Stimulated activated CD4-positive, alpha-beta T cell treated with anti-CD3 and anti-CD28 coated beads, TNF-alpha, amount 100 ng/mL, for 24 hours (primary cell): Measurements from ENCODE around the gene IGF2.

ENCODE experiments used
- DNase-seq, 3 experiments: peaks; one replicate each; pipeline ENCODE4 v3.0.0-alpha.2; 2020; ENCODE audit warnings: low read depth in 3 of 3

Gene IGF2

GRCh38 chr11:2153581-2154194 is 14.5 kb upstream of the IGF2 start:
- no peak for DNase-seq

- DNase-seq = peak; percentile 60 to 77 (median 72)
These were observed 12.5 kb upstream of the IGF2 start for GRCh38 chr11:2151500-2152257.

- DNase-seq = no peak
These were observed 11.0 kb upstream of the IGF2 start for GRCh38 chr11:2149864-2150847.

- no peak for DNase-seq
These were observed 10.3 kb upstream of the IGF2 start for GRCh38 chr11:2149460-2149859.

GRCh38 chr11:2148595-2148994 is 9.4 kb upstream of the IGF2 start:
- no peak for DNase-seq

- no peak for DNase-seq
These were observed 8.2 kb upstream of the IGF2 start for GRCh38 chr11:2147391-2147790.

GRCh38 chr11:2146051-2146450 is 6.9 kb upstream of the IGF2 start:
- no peak for DNase-seq

GRCh38 chr11:2144544-2145248 is 5.5 kb upstream of the IGF2 start:
- no peak for DNase-seq

- DNase-seq = no peak
These were observed 4.8 kb upstream of the IGF2 start for GRCh38 chr11:2143799-2144543.

GRCh38 chr11:2143477-2143798 is 4.2 kb upstream of the IGF2 start:
- no peak for DNase-seq

GRCh38 chr11:2142762-2143202 is 3.6 kb upstream of the IGF2 start:
- peak; percentile 16 to 56 (median 36) for DNase-seq

GRCh38 chr11:2142300-2142759 is 3.1 kb upstream of the IGF2 start:
- DNase-seq = no peak

GRCh38 chr11:2140411-2141400 is 1.5 kb upstream of the IGF2 start:
- DNase-seq = no peak

GRCh38 chr11:2139621-2140337 is 590 bp upstream of the IGF2 start:
- no peak for DNase-seq

GRCh38 chr11:2138431-2139122 is 612 bp downstream of the IGF2 start:
- DNase-seq = no peak

GRCh38 chr11:2138068-2138430 is 1.1 kb downstream of the IGF2 start:
- no peak for DNase-seq

GRCh38 chr11:2137202-2138067 is 1.8 kb downstream of the IGF2 start:
- DNase-seq = no peak

GRCh38 chr11:2136952-2137201 is 2.3 kb downstream of the IGF2 start:
- no peak for DNase-seq
